ENCODE results near the gene GGTLC1. TPM values are rescaled to one million over a fixed set of nuclear protein-coding genes. Genes with fewer than 3 reads are reported as not detected.

The GGTLC1 gene
- total and polyA plus RNA-seq, 2 experiments from 2014 or later, result not detected

DNA sequence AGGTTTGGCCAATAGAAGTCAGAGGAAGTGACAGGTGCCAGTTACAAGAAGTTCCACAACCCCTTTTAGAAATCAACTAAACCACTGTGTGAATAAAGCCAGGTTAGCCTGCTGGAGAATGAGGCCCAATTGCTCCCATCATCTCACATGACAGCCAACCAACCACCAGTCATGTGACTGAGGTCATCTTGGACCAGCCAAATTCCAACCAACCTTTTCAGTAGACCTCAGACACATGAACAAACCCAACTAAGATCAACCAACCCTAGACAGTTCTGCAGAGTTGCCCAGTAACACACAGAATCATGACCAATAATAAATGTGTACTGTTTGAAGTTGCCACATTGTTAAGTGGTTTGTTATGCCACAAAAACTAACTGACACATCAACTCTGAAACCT lies 44.6 kb upstream of the GGTLC1 start:
- no peaks in the 10 kb centered on the region for H3K36me3 ChIP-seq (ENCODE audit: insufficient read depth)
- no peaks in the 10 kb centered on the region for H3K4me1 ChIP-seq (ENCODE audit: insufficient read depth)
- H3K36me3 Mint-ChIP-seq (ENCODE audit: low read depth), result no peaks in the 10 kb centered on the region
- ATAC-seq (no peak), DNase-seq (ENCODE audit: low spot score) (no peak)
- no peaks in the 10 kb centered on the region for H3K4me1 Mint-ChIP-seq
- H3K9me2 ChIP-seq (ENCODE audit: insufficient read depth), result peaks cover 14% of the 10 kb centered on the region
- no peak overlapping the region for H3K4me3 ChIP-seq
- H3K27ac ChIP-seq (ENCODE audit: low read depth), result no peak overlapping the region
- no peak overlapping the region for H2AFZ ChIP-seq
- H3K27me3 Mint-ChIP-seq (ENCODE audit: insufficient read depth, low read depth, poor library complexity), result no peaks in the 10 kb centered on the region
- no peak for TF ChIP-seq REST (IDR thresholded peaks at IDR 0.05; ENCODE audit: unreplicated experiment)
- TF ChIP-seq ETS1 (IDR thresholded peaks at IDR 0.05), result no peak
- TF ChIP-seq JUNB (IDR thresholded peaks at IDR 0.05; ENCODE audit: unreplicated experiment), result no peak
- no peak for TF ChIP-seq NANOG (IDR thresholded peaks at IDR 0.05; ENCODE audit: borderline replicate concordance)
- TF ChIP-seq, protein P1, sequence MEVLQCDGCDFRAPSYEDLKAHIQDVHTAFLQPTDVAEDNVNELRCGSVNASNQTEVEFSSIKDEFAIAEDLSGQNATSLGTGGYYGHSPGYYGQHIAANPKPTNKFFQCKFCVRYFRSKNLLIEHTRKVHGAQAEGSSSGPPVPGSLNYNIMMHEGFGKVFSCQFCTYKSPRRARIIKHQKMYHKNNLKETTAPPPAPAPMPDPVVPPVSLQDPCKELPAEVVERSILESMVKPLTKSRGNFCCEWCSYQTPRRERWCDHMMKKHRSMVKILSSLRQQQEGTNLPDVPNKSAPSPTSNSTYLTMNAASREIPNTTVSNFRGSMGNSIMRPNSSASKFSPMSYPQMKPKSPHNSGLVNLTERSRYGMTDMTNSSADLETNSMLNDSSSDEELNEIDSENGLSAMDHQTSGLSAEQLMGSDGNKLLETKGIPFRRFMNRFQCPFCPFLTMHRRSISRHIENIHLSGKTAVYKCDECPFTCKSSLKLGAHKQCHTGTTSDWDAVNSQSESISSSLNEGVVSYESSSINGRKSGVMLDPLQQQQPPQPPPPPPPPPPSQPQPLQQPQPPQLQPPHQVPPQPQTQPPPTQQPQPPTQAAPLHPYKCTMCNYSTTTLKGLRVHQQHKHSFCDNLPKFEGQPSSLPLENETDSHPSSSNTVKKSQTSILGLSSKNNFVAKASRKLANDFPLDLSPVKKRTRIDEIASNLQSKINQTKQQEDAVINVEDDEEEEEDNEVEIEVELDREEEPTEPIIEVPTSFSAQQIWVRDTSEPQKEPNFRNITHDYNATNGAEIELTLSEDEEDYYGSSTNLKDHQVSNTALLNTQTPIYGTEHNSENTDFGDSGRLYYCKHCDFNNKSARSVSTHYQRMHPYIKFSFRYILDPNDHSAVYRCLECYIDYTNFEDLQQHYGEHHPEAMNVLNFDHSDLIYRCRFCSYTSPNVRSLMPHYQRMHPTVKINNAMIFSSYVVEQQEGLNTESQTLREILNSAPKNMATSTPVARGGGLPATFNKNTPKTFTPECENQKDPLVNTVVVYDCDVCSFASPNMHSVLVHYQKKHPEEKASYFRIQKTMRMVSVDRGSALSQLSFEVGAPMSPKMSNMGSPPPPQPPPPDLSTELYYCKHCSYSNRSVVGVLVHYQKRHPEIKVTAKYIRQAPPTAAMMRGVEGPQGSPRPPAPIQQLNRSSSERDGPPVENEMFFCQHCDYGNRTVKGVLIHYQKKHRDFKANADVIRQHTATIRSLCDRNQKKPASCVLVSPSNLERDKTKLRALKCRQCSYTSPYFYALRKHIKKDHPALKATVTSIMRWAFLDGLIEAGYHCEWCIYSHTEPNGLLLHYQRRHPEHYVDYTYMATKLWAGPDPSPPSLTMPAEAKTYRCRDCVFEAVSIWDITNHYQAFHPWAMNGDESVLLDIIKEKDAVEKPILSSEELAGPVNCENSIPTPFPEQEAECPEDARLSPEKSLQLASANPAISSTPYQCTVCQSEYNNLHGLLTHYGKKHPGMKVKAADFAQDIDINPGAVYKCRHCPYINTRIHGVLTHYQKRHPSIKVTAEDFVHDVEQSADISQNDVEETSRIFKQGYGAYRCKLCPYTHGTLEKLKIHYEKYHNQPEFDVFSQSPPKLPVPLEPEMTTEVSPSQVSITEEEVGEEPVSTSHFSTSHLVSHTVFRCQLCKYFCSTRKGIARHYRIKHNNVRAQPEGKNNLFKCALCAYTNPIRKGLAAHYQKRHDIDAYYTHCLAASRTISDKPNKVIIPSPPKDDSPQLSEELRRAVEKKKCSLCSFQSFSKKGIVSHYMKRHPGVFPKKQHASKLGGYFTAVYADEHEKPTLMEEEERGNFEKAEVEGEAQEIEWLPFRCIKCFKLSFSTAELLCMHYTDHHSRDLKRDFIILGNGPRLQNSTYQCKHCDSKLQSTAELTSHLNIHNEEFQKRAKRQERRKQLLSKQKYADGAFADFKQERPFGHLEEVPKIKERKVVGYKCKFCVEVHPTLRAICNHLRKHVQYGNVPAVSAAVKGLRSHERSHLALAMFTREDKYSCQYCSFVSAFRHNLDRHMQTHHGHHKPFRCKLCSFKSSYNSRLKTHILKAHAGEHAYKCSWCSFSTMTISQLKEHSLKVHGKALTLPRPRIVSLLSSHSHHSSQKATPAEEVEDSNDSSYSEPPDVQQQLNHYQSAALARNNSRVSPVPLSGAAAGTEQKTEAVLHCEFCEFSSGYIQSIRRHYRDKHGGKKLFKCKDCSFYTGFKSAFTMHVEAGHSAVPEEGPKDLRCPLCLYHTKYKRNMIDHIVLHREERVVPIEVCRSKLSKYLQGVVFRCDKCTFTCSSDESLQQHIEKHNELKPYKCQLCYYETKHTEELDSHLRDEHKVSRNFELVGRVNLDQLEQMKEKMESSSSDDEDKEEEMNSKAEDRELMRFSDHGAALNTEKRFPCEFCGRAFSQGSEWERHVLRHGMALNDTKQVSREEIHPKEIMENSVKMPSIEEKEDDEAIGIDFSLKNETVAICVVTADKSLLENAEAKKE (CRISPR knock-in tag; IDR thresholded peaks at IDR 0.05), result no peak
- no peak for TF ChIP-seq EZH2phosphoT487 (IDR thresholded peaks at IDR 0.05; ENCODE audit: unreplicated experiment)
- TF ChIP-seq POLR2AphosphoS5 (IDR thresholded peaks at IDR 0.05; ENCODE audit: low read depth), result no peak
- no peak for TF ChIP-seq ZNF331 (CRISPR knock-in tag; IDR thresholded peaks at IDR 0.05; ENCODE audit: low read depth)
- no peak for TF ChIP-seq STAT1 (IDR thresholded peaks at IDR 0.05; ENCODE audit: unreplicated experiment)
- no peak for TF ChIP-seq CREB1 (CRISPR knock-in tag; IDR thresholded peaks at IDR 0.05; ENCODE audit: low read depth)
- TF ChIP-seq, protein P2, sequence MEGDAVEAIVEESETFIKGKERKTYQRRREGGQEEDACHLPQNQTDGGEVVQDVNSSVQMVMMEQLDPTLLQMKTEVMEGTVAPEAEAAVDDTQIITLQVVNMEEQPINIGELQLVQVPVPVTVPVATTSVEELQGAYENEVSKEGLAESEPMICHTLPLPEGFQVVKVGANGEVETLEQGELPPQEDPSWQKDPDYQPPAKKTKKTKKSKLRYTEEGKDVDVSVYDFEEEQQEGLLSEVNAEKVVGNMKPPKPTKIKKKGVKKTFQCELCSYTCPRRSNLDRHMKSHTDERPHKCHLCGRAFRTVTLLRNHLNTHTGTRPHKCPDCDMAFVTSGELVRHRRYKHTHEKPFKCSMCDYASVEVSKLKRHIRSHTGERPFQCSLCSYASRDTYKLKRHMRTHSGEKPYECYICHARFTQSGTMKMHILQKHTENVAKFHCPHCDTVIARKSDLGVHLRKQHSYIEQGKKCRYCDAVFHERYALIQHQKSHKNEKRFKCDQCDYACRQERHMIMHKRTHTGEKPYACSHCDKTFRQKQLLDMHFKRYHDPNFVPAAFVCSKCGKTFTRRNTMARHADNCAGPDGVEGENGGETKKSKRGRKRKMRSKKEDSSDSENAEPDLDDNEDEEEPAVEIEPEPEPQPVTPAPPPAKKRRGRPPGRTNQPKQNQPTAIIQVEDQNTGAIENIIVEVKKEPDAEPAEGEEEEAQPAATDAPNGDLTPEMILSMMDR (conservative IDR thresholded peaks at IDR 0.05; ENCODE audit: low read depth in 2 of 2), result no peak
- no peak overlapping the region for H3K4me2 ChIP-seq
- H3K27ac Mint-ChIP-seq, result no peak overlapping the region
- no peaks in the 10 kb centered on the region for H4K20me1 ChIP-seq (replicated peaks; ENCODE audit: insufficient read depth)
- no peak overlapping the region for H3K4me3 Mint-ChIP-seq
- H3K9me3 Mint-ChIP-seq, result no peaks in the 10 kb centered on the region
- no peaks in the 10 kb centered on the region for H3K27me3 ChIP-seq (ENCODE audit: insufficient read depth)
- no peaks in the 10 kb centered on the region for H3K79me2 ChIP-seq (replicated peaks; ENCODE audit: insufficient read depth)
- no peaks in the 10 kb centered on the region for H3F3A ChIP-seq (replicated peaks; ENCODE audit: low read depth)
